SK-N-SH treated with all-trans-retinoic acid at 6 μM for 48 hours (cell line): ENCODE measurements around the gene TMSB15C.

Experiments
- ATAC-seq: fragments of 200-7000 bp; cut with Tn5 transposase; 3 replicates; pipeline ENCODE4 v1.9.1; 2020; ENCODE audit warnings: mild to moderate bottlenecking, moderate library complexity
- ARNTL ChIP-seq: fragments of 450-650 bp; formaldehyde crosslinking; IDR thresholded peaks from 2 replicates; pipeline ENCODE4 v1.5.0; 2020; ENCODE audit warnings: low read depth, mild to moderate bottlenecking, moderate library complexity, borderline replicate concordance
- BACH2 ChIP-seq: fragments of 250-450 bp; sonication (Bioruptor Pico); IDR thresholded peaks from 2 replicates; pipeline ENCODE4 v1.9.0; 2021; ENCODE audit warnings: mild to moderate bottlenecking, borderline replicate concordance
- CSDC2 ChIP-seq: fragments of 250-450 bp; sonication (Bioruptor Pico); IDR thresholded peaks from 2 replicates; pipeline ENCODE4 v1.5.0; 2020; ENCODE audit warnings: mild to moderate bottlenecking, moderate library complexity
- ESRRG ChIP-seq: fragments of 250-450 bp; sonication (Bioruptor Pico); IDR thresholded peaks from 2 replicates; pipeline ENCODE4 v1.6.1; 2021; ENCODE audit warnings: mild to moderate bottlenecking
- GLIS3 ChIP-seq: fragments of 250-450 bp; sonication (Bioruptor Pico); IDR thresholded peaks from 2 replicates; pipeline ENCODE4 v1.5.0; 2020; ENCODE audit warnings: mild to moderate bottlenecking, moderate library complexity
- ISL1 ChIP-seq: fragments of 250-450 bp; sonication (Bioruptor Pico); IDR thresholded peaks from 2 replicates; pipeline ENCODE4 v2.1.2; 2022; ENCODE audit warnings: mild to moderate bottlenecking, moderate library complexity
- OSR1 ChIP-seq: fragments of 250-450 bp; sonication (Bioruptor Pico); IDR thresholded peaks from 2 replicates; pipeline ENCODE4 v1.8.0; 2022; ENCODE audit warnings: moderate library complexity, mild to moderate bottlenecking, inconsistent platforms
- PATZ1 ChIP-seq: fragments of 250-450 bp; sonication (Bioruptor Pico); IDR thresholded peaks from 2 replicates; pipeline ENCODE4 v1.8.0; 2020; ENCODE audit warnings: mild to moderate bottlenecking, moderate library complexity, borderline replicate concordance
- POU6F1 ChIP-seq: fragments of 250-450 bp; sonication (Bioruptor Pico); IDR thresholded peaks from 2 replicates; pipeline ENCODE4 v1.8.0; 2021; ENCODE audit warnings: low read depth, mild to moderate bottlenecking, moderate library complexity, borderline replicate concordance
- PPARA ChIP-seq: fragments of 250-450 bp; sonication (Bioruptor Pico); IDR thresholded peaks from 2 replicates; pipeline ENCODE4 v1.5.0; 2020; ENCODE audit warnings: mild to moderate bottlenecking, borderline replicate concordance
- RARB ChIP-seq: fragments of 250-450 bp; sonication (Bioruptor Pico); IDR thresholded peaks from 2 replicates; pipeline ENCODE4 v1.8.0; 2021; ENCODE audit warnings: mild to moderate bottlenecking, moderate library complexity
- SNAI2 ChIP-seq: fragments of 250-450 bp; sonication (Bioruptor Pico); IDR thresholded peaks from 2 replicates; pipeline ENCODE4 v1.5.0; 2020; ENCODE audit warnings: mild to moderate bottlenecking, moderate library complexity
- TCF4 ChIP-seq: fragments of 250-450 bp; sonication (Bioruptor Pico); IDR thresholded peaks from 2 replicates; pipeline ENCODE4 v1.8.0; 2021; ENCODE audit warnings: mild to moderate bottlenecking, moderate library complexity, borderline replicate concordance
- TOX ChIP-seq: fragments of 250-450 bp; sonication (Bioruptor Pico); IDR thresholded peaks from 2 replicates; pipeline ENCODE4 v1.8.0; 2021; ENCODE audit warnings: mild to moderate bottlenecking, moderate library complexity, borderline replicate concordance
- TSHZ2 ChIP-seq: fragments of 250-450 bp; sonication (Bioruptor Pico); IDR thresholded peaks from 2 replicates; pipeline ENCODE4 v1.5.0; 2020; ENCODE audit warnings: mild to moderate bottlenecking, moderate library complexity
- ZC3H10 ChIP-seq: fragments of 250-450 bp; sonication (Bioruptor Pico); IDR thresholded peaks from 2 replicates; pipeline ENCODE4 v1.5.1; 2021; ENCODE audit warnings: mild to moderate bottlenecking, moderate library complexity
- ZFP3 ChIP-seq: fragments of 250-450 bp; sonication (Bioruptor Pico); IDR thresholded peaks from 2 replicates; pipeline ENCODE4 v1.5.0; 2020; ENCODE audit warnings: mild to moderate bottlenecking, moderate library complexity
- ZFP30 ChIP-seq: fragments of 450-650 bp; formaldehyde crosslinking; IDR thresholded peaks from 2 replicates; pipeline ENCODE4 v1.5.0; 2022; ENCODE audit warnings: mild to moderate bottlenecking, moderate library complexity
- ZNF565 ChIP-seq: fragments of 450-650 bp; formaldehyde crosslinking; conservative IDR thresholded peaks from 2 replicates; pipeline ENCODE4 v1.5.0; 2020; ENCODE audit warnings: low read depth, mild to moderate bottlenecking, moderate library complexity
- ZNF8 ChIP-seq: fragments of 450-650 bp; formaldehyde crosslinking; IDR thresholded peaks from 2 replicates; pipeline ENCODE4 v1.5.0; 2020; ENCODE audit warnings: mild to moderate bottlenecking, moderate library complexity
- TF ChIP-seq, protein P1 (sequence below): fragments of 250-450 bp; sonication (Bioruptor Pico); IDR thresholded peaks from 2 replicates; pipeline ENCODE4 v1.5.1; 2020; ENCODE audit warnings: low read depth, mild to moderate bottlenecking, moderate library complexity

Gene TMSB15C

DNA sequence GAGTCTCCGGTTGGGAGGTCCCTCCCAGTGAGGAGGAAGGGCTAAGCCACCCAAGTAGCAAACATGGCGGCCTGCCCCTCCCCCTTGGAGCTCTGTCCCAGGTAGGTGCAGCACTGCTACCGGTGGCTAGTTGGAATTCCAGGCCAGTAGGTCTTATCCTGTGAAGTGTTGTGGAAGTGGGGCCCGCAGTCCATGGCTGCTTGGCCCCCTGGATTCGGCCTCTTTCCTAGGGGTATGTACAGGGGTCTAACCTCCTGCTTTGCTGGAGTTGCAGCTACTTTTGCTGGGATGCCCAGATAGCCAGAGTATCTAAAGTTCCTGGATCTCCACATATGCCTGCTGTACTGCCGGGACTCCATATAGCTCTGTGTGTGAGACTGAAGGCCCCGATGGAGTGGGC, 9.9 kb upstream of the TMSB15C start:
- ATAC-seq, result no peak
- TF ChIP-seq ISL1, result no peak
- no peak for TF ChIP-seq ARNTL
- TF ChIP-seq OSR1 (CRISPR knock-in tag), result no peak
- TF ChIP-seq PATZ1, result no peak
- TF ChIP-seq TCF4, result no peak

DNA sequence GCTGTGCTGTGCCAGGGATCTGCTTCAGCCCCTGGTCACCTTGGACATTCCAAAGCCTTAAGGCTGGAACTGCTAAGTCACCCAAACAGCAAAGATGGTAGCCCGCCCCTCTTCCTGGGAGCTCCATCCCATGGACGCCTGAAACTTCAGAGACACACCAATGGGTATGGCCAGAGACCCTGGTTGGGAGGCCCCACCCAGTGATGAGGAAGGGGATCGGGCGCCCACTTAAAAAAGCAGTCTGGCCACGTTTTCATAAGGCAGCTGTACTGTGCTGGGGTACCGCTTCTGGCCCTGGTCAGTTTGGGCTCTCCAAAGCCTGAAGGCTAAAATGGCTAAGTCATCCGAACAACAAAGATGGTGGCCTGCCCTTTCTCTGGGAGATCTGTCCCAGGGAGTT, 9.4 kb upstream of the TMSB15C start:
- no peak for ATAC-seq
- TF ChIP-seq SNAI2 (CRISPR knock-in tag), result no peak
- TF ChIP-seq TCF4, result no peak
- TF ChIP-seq, protein P1, sequence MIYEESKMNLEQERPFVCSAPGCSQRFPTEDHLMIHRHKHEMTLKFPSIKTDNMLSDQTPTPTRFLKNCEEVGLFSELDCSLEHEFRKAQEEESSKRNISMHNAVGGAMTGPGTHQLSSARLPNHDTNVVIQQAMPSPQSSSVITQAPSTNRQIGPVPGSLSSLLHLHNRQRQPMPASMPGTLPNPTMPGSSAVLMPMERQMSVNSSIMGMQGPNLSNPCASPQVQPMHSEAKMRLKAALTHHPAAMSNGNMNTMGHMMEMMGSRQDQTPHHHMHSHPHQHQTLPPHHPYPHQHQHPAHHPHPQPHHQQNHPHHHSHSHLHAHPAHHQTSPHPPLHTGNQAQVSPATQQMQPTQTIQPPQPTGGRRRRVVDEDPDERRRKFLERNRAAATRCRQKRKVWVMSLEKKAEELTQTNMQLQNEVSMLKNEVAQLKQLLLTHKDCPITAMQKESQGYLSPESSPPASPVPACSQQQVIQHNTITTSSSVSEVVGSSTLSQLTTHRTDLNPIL, result no peak
- TF ChIP-seq ZNF8 (CRISPR knock-in tag), result no peak
- no peak for TF ChIP-seq RARB (CRISPR knock-in tag)
- no peak for TF ChIP-seq POU6F1 (CRISPR knock-in tag)
- TF ChIP-seq OSR1 (CRISPR knock-in tag), result no peak
- no peak for TF ChIP-seq CSDC2 (CRISPR knock-in tag)
- no peak for TF ChIP-seq BACH2 (CRISPR knock-in tag)
- no peak for TF ChIP-seq ARNTL
- no peak for TF ChIP-seq ZNF565 (CRISPR knock-in tag)
- no peak for TF ChIP-seq ZC3H10 (CRISPR knock-in tag)
- TF ChIP-seq GLIS3 (CRISPR knock-in tag), result no peak
- no peak for TF ChIP-seq TSHZ2 (CRISPR knock-in tag)
- no peak for TF ChIP-seq ZFP30
- no peak for TF ChIP-seq ZFP3

GRCh38 chrX:104084534-104085277, 8.7 kb upstream of the TMSB15C start:
- TF ChIP-seq OSR1 (CRISPR knock-in tag) (no peak), ZC3H10 (CRISPR knock-in tag) (no peak), GLIS3 (CRISPR knock-in tag) (no peak), ISL1 (no peak), ZNF565 (CRISPR knock-in tag) (no peak), BACH2 (CRISPR knock-in tag) (no peak), ZFP3 (no peak), PATZ1 (no peak), SNAI2 (CRISPR knock-in tag) (no peak), TCF4 (no peak), TOX (no peak), ARNTL (no peak), ESRRG (CRISPR knock-in tag) (no peak), ZNF8 (CRISPR knock-in tag) (no peak), ZFP30 (no peak), PPARA (no peak), TSHZ2 (CRISPR knock-in tag) (no peak)
- no peak for ATAC-seq
